HG03135 (cell line): Measurements from ENCODE around the gene IMPG2.
"Not testable (repeated sequence)": the region's sequence is repeated elsewhere in the genome, so short reads cannot be mapped to it uniquely, and the experiment has no call there.

Source experiments
- ATAC-seq: cut with Tn5 transposase; IDR thresholded peaks from one replicate; pipeline ENCODE4 v1.9.1; 2021; ENCODE audit warnings: mild to moderate bottlenecking, moderate library complexity; ENCODE audit not compliant: unreplicated experiment

Gene IMPG2

GRCh38 chr3:101320475-101320874 lies at the start of gene IMPG2:
IMPG2 (minus strand) TSS chr3:101320575; CDS start chr3:101320372, 203 bp downstream.
- ATAC-seq, result no peak

GRCh38 chr3:101362406-101362805 lies 42.0 kb upstream of the IMPG2 start:
- ATAC-seq, result no peak

GRCh38 chr3:101351829-101352228 lies 31.5 kb upstream of the IMPG2 start:
- no peak for ATAC-seq

GRCh38 chr3:101340591-101340990 lies 20.2 kb upstream of the IMPG2 start:
- no peak for ATAC-seq

GRCh38 chr3:101333883-101334282 lies 13.5 kb upstream of the IMPG2 start:
- no peak for ATAC-seq

GRCh38 chr3:101329016-101329673 lies 8.8 kb upstream of the IMPG2 start:
- no peak for ATAC-seq

- ATAC-seq, result no peak
Observed at GRCh38 chr3:101325393-101326134, 5.2 kb upstream of the IMPG2 start.

GRCh38 chr3:101319531-101319930 lies 844 bp downstream of the IMPG2 start:
- no peak for ATAC-seq

- no peak for ATAC-seq
Observed at GRCh38 chr3:101312545-101312944, 7.8 kb downstream of the IMPG2 start.

GRCh38 chr3:101311676-101312075 lies 8.7 kb downstream of the IMPG2 start:
- no peak for ATAC-seq

- no peak for ATAC-seq
Observed at GRCh38 chr3:101310978-101311375, 9.4 kb downstream of the IMPG2 start.

- not testable (repeated sequence) for ATAC-seq
Observed at GRCh38 chr3:101308147-101308772, 12.1 kb downstream of the IMPG2 start.

GRCh38 chr3:101303836-101304235 lies 16.5 kb downstream of the IMPG2 start:
- ATAC-seq, result no peak

GRCh38 chr3:101303089-101303731 lies 17.2 kb downstream of the IMPG2 start:
- ATAC-seq, result no peak

GRCh38 chr3:101300073-101300472 lies 20.3 kb downstream of the IMPG2 start:
- no peak for ATAC-seq

GRCh38 chr3:101292027-101292426 lies 28.3 kb downstream of the IMPG2 start:
- no peak for ATAC-seq

GRCh38 chr3:101288294-101288693 lies 32.1 kb downstream of the IMPG2 start:
- ATAC-seq, result no peak

- no peak for ATAC-seq
Observed at GRCh38 chr3:101284757-101285156, 35.6 kb downstream of the IMPG2 start.

GRCh38 chr3:101281521-101282030 lies 38.8 kb downstream of the IMPG2 start:
- no peak for ATAC-seq

- no peak for ATAC-seq
Observed at GRCh38 chr3:101279765-101280385, 40.5 kb downstream of the IMPG2 start.

GRCh38 chr3:101279162-101279561 lies 41.2 kb downstream of the IMPG2 start:
- no peak for ATAC-seq
